ENCODE measurements around the gene PSMA8.

DNA sequence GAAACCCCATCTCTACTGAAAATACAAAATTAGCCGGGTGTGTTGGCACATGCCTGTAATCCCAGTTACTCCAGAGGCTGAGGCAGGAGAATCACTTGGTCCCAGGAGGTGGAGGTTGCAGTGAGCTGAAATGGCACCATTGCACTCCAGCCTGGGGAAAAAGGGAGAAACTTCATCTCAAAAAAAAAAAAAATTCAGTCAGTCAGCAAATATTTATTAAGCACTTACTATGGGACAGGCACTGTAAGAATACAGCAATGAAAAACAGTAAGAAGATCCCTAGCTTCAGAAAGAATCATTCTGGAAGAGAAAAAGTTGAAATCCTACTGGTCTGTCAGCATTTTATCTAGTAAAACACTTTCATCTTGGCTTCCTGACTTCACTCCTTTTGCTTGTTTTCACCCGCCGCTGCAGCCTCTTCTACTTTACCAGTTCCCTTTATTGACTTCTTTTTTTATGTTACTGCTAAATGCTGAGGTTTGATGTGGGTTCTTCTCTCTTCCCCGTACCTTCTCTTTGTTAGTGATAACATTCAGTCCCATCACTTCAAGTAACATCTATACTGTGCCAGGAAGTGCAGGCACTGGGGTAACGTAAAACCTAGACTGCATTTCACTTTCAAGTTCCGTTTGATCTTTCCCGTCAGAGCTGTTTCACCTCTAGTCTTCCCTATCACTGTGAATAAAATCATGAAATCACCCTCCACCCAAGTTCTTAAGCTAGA, 81.7 kb downstream of the PSMA8 start:
- TF ChIP-seq CTCF (IDR thresholded peaks at IDR 0.05) (no peak), POLR2A (IDR thresholded peaks at IDR 0.05) (no peak), EP300 (IDR thresholded peaks at IDR 0.05) (no peak)
